Ishikawa (cell line): ENCODE measurements around the gene USP6.

ENCODE experiments used
- CEBPB ChIP-seq: IDR thresholded peaks from 2 replicates; pipeline ENCODE4 v1.6.1; 2012
- CREB1 ChIP-seq: IDR thresholded peaks from 2 replicates; pipeline ENCODE4 v1.6.1; 2012; ENCODE audit warnings: low read depth
- EGR1 ChIP-seq: IDR thresholded peaks from 2 replicates; pipeline ENCODE4 v1.6.1; 2012
- EP300 ChIP-seq: IDR thresholded peaks from 2 replicates; pipeline ENCODE4 v1.6.1; 2012; ENCODE audit warnings: borderline replicate concordance
- FOXM1 ChIP-seq: IDR thresholded peaks from 2 replicates; pipeline ENCODE4 v1.6.1; 2012; ENCODE audit warnings: low read depth, borderline replicate concordance
- MAX ChIP-seq: IDR thresholded peaks from 2 replicates; pipeline ENCODE4 v1.6.1; 2012
- NFIC ChIP-seq: IDR thresholded peaks from 2 replicates; pipeline ENCODE4 v1.6.1; 2012
- RAD21 ChIP-seq: IDR thresholded peaks from 2 replicates; pipeline ENCODE4 v1.6.1; 2012; ENCODE audit warnings: low read depth
- REST ChIP-seq: IDR thresholded peaks from 2 replicates; pipeline ENCODE4 v1.6.1; 2012; ENCODE audit warnings: low read depth, mild to moderate bottlenecking
- TAF1 ChIP-seq: IDR thresholded peaks from 2 replicates; pipeline ENCODE4 v1.6.1; 2012; ENCODE audit warnings: low read depth, mild to moderate bottlenecking
- TCF12 ChIP-seq: IDR thresholded peaks from 2 replicates; pipeline ENCODE4 v1.6.1; 2012; ENCODE audit warnings: low read depth
- TEAD4 ChIP-seq: IDR thresholded peaks from 2 replicates; pipeline ENCODE4 v1.6.1; 2012
- USF1 ChIP-seq: IDR thresholded peaks from 2 replicates; pipeline ENCODE4 v1.6.1; 2012
- YY1 ChIP-seq: IDR thresholded peaks from 2 replicates; pipeline ENCODE4 v1.6.1; 2012; ENCODE audit warnings: low read depth
- ZBTB7A ChIP-seq: IDR thresholded peaks from 2 replicates; pipeline ENCODE4 v1.6.1; 2012; ENCODE audit warnings: low read depth

Gene USP6

GRCh38 chr17:5133311-5133710, 17.5 kb downstream of the USP6 start:
- TF ChIP-seq USF1: no peak
- no peak for TF ChIP-seq TCF12
- TF ChIP-seq EGR1: no peak

GRCh38 chr17:5135726-5136579, 20.1 kb downstream of the USP6 start:
- TF ChIP-seq USF1 (no peak), YY1 (no peak), MAX (no peak), NFIC (no peak)

- no peak for TF ChIP-seq USF1
- TF ChIP-seq CEBPB: no peak
These were observed 23.0 kb downstream of the USP6 start for GRCh38 chr17:5138616-5139457.

- TF ChIP-seq REST (no peak), RAD21 (no peak), EGR1 (no peak), YY1 (no peak), TAF1 (no peak), ZBTB7A (no peak)
These were observed 23.6 kb downstream of the USP6 start for GRCh38 chr17:5139458-5139732.

GRCh38 chr17:5164436-5164835, 48.6 kb downstream of the USP6 start:
- no peak for TF ChIP-seq RAD21
- no peak for TF ChIP-seq TEAD4
- TF ChIP-seq CEBPB: no peak
- no peak for TF ChIP-seq REST
- no peak for TF ChIP-seq FOXM1
- no peak for TF ChIP-seq NFIC
- TF ChIP-seq MAX: no peak
- TF ChIP-seq EP300: no peak
- TF ChIP-seq TCF12: no peak
- TF ChIP-seq CREB1: no peak
- no peak for TF ChIP-seq YY1

GRCh38 chr17:5179003-5179402, 63.2 kb downstream of the USP6 start:
- TF ChIP-seq EP300 (no peak), EGR1 (no peak), RAD21 (no peak), ZBTB7A (no peak), TCF12 (no peak), USF1 (no peak), TEAD4 (no peak), CEBPB (no peak), YY1 (no peak), MAX (no peak), NFIC (no peak)
